ENCODE measurements around the gene CYP4X1. TPM values are rescaled to one million over a fixed set of nuclear protein-coding genes. Genes with fewer than 3 reads are reported as not detected.
"Not testable (repeated sequence)": the region's sequence is repeated elsewhere in the genome, so short reads cannot be mapped to it uniquely, and the experiment has no call there.

Gene CYP4X1
- total and polyA plus RNA-seq, 2 donors from 2014 or later, result 4.8 to 5.6 TPM

DNA sequence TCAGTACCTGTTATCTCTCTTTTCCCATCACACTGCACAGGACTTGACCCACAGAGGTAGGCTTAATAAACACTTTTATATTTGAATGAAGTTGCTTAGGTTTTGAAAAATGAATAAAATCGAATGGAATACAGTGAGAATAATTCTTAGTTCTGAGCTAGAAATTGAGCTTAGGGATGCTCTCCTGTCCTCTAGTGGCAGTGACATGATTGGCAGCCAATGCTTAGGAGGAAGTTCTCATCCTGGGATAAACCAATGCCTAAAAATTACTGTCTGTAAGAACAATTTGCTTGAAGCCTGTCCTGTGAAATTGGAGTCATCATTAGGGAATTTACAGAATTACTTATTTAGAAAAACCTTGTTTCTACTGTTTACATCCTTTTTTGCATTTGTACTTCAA lies 21.3 kb upstream of the CYP4X1 start:
- H3K4me3 ChIP-seq (ENCODE audit: low read length in 3 of 3), result no peak overlapping the region
- no peaks in the 10 kb centered on the region for H3K9me3 ChIP-seq (ENCODE audit: control insufficient read depth in 2 of 3, insufficient read depth in 1 of 3, low read length in 3 of 3)

DNA sequence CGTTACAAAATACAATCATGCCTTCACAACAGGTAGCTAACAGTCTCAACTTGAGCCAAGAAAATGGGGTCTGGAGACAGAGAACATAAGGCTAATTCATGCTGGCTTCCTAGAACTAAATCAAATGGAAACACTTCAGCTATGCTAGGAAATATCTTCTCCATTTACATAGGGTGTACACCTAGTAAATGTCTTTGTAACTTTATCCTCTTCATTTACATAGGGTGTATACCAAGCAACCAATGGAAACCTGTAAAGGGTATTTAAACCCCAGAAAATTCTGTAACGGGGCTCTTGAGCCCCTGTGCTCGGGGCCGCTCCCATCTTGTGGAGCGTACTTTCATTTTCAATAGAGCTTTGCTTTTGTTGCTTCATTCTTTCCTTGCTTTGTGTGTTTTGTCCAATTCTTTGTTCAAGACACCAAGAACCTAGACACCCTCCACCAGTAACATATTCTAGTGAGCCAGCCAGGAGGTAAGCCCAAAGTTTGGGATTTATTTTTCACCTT lies 19.5 kb upstream of the CYP4X1 start:
- Histone ChIP-seq H3K36me3 (ENCODE audit: control insufficient read depth in 2 of 3, insufficient read depth in 3 of 3, low read length in 3 of 3) (no peaks in the 10 kb centered on the region), H3K27ac (ENCODE audit: low read depth in 2 of 2, low read length in 2 of 2) (no peak overlapping the region), H3K4me3 (ENCODE audit: low read length in 3 of 3) (no peak overlapping the region), H3K27me3 (ENCODE audit: control insufficient read depth, insufficient read depth, low read length) (no peaks in the 10 kb centered on the region), H3K9me3 (ENCODE audit: control insufficient read depth in 2 of 3, insufficient read depth in 1 of 3, low read length in 3 of 3) (no peaks in the 10 kb centered on the region), H3K4me1 (ENCODE audit: control insufficient read depth in 2 of 3, insufficient read depth in 2 of 3, low read depth in 1 of 3, low read length in 3 of 3) (no peaks in the 10 kb centered on the region), H3K9ac (ENCODE audit: low read length in 3 of 3) (no peak overlapping the region)
- TF ChIP-seq, protein P1, sequence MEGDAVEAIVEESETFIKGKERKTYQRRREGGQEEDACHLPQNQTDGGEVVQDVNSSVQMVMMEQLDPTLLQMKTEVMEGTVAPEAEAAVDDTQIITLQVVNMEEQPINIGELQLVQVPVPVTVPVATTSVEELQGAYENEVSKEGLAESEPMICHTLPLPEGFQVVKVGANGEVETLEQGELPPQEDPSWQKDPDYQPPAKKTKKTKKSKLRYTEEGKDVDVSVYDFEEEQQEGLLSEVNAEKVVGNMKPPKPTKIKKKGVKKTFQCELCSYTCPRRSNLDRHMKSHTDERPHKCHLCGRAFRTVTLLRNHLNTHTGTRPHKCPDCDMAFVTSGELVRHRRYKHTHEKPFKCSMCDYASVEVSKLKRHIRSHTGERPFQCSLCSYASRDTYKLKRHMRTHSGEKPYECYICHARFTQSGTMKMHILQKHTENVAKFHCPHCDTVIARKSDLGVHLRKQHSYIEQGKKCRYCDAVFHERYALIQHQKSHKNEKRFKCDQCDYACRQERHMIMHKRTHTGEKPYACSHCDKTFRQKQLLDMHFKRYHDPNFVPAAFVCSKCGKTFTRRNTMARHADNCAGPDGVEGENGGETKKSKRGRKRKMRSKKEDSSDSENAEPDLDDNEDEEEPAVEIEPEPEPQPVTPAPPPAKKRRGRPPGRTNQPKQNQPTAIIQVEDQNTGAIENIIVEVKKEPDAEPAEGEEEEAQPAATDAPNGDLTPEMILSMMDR (IDR thresholded peaks at IDR 0.05; ENCODE audit: borderline replicate concordance, extremely low read depth, insufficient read depth), result no peak
- intact Hi-C loops (cut with DNase I), result no loop called here
- DNase-seq (no peak), FAIRE-seq (no peak)

More for the DNA sequence above, 21.3 kb upstream of the CYP4X1 start:
- Histone ChIP-seq H3K36me3 (ENCODE audit: control insufficient read depth in 2 of 3, insufficient read depth in 3 of 3, low read length in 3 of 3) (no peaks in the 10 kb centered on the region), H3K27ac (ENCODE audit: low read depth in 2 of 2, low read length in 2 of 2) (no peak overlapping the region), H3K27me3 (ENCODE audit: control insufficient read depth, insufficient read depth, low read length) (no peaks in the 10 kb centered on the region), H3K9ac (ENCODE audit: low read length in 3 of 3) (no peak overlapping the region), H3K4me1 (ENCODE audit: control insufficient read depth in 2 of 3, insufficient read depth in 2 of 3, low read depth in 1 of 3, low read length in 3 of 3) (no peaks in the 10 kb centered on the region)
- intact Hi-C loops (cut with DNase I), result no loop called here
- FAIRE-seq (no peak), DNase-seq (no peak)
- TF ChIP-seq, protein P1 (IDR thresholded peaks at IDR 0.05; ENCODE audit: borderline replicate concordance, extremely low read depth, insufficient read depth), result peak; percentile 20

DNA sequence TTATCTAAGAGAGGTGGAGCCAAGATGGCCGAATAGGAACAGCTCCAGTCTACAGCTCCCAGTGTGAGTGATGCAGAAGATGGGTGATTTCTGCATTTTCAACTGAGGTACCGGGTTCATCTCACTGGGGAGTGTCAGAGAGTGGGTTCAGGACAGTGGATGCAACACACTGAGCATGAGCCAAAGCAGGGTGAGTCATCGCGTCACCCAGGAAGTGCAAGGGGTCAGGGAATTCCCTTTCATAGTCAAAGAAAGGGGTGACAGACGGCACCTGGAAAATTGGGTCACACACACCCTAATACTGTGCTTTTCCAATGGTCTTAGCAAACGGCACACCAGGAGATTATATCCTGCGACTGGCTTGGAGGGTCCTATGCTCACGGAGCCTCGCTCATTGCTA lies 17.0 kb upstream of the CYP4X1 start:
- FAIRE-seq; H3K4me3 ChIP-seq (ENCODE audit: low read length in 3 of 3); DNase-seq; H3K27me3 ChIP-seq (ENCODE audit: control insufficient read depth, insufficient read depth, low read length); H3K27ac ChIP-seq (ENCODE audit: low read depth in 2 of 2, low read length in 2 of 2); H3K36me3 ChIP-seq (ENCODE audit: control insufficient read depth in 2 of 3, insufficient read depth in 3 of 3, low read length in 3 of 3); H3K9ac ChIP-seq (ENCODE audit: low read length in 3 of 3); H3K9me3 ChIP-seq (ENCODE audit: control insufficient read depth in 2 of 3, insufficient read depth in 1 of 3, low read length in 3 of 3); intact Hi-C loops (cut with DNase I); H3K4me1 ChIP-seq (ENCODE audit: control insufficient read depth in 2 of 3, insufficient read depth in 2 of 3, low read depth in 1 of 3, low read length in 3 of 3): not testable (repeated sequence)

DNA sequence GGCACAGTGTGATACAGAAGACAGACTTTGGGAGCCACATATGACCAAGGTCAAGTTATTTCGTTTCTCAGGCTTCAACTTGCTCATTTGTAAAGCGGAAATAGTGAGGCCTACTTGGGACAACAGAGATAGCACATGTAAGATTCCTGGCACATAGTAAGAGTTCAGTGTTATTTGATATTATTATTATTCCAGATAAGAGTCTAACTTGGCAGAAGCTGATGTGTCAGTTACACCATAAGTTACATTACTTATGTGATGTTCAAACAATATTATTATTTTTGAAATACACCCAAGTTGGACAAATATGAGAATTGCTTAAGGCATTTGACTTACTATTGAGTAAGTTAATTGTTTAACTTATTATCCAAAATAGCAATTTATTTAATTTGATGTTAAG lies 10.2 kb upstream of the CYP4X1 start:
- FAIRE-seq (no peak), DNase-seq (peak in 2 of 5 donors; percentile 29 to 63)
- Histone ChIP-seq H3K27me3 (ENCODE audit: control insufficient read depth, insufficient read depth, low read length) (no peaks in the 10 kb centered on the region), H3K4me3 (ENCODE audit: low read length in 3 of 3) (no peak overlapping the region), H3K27ac (ENCODE audit: low read depth in 2 of 2, low read length in 2 of 2) (no peak overlapping the region), H3K36me3 (ENCODE audit: control insufficient read depth in 2 of 3, insufficient read depth in 3 of 3, low read length in 3 of 3) (no peaks in the 10 kb centered on the region), H3K4me1 (ENCODE audit: control insufficient read depth in 2 of 3, insufficient read depth in 2 of 3, low read depth in 1 of 3, low read length in 3 of 3) (no peaks in the 10 kb centered on the region), H3K9ac (ENCODE audit: low read length in 3 of 3) (no peak overlapping the region), H3K9me3 (ENCODE audit: control insufficient read depth in 2 of 3, insufficient read depth in 1 of 3, low read length in 3 of 3) (no peaks in the 10 kb centered on the region)
- TF ChIP-seq, protein P1 (IDR thresholded peaks at IDR 0.05; ENCODE audit: borderline replicate concordance, extremely low read depth, insufficient read depth), result no peak
- intact Hi-C loops (cut with DNase I), result no loop called here
